ENCODE results near the gene ZNF304. TPM values are rescaled to one million over a fixed set of nuclear protein-coding genes. Genes with fewer than 3 reads are reported as not detected.

Gene ZNF304
- total and polyA plus RNA-seq, 2 donors = 7.9 to 10.7 TPM

- H3K27me3 ChIP-seq (ENCODE audit: control insufficient read depth in 2 of 2, insufficient read depth in 1 of 2, low read length in 1 of 2) = peaks cover 19 to 32% of the 10 kb centered on the region in 2 donors
- 2% methylated on average over 1 of the region's 1 CpG for WGBS
- peaks cover 11 to 12% of the 10 kb centered on the region in 2 donors for H3K36me3 ChIP-seq (ENCODE audit: control insufficient read depth in 2 of 2, insufficient read depth in 2 of 2, low read length in 1 of 2)
- H3K4me1 ChIP-seq (ENCODE audit: control insufficient read depth in 2 of 2, insufficient read depth in 2 of 2, low read length in 2 of 2) = peaks cover 18% of the 10 kb centered on the region in 2 donors
- peak overlapping the region; percentile 65 to 93 for H3K4me3 ChIP-seq (ENCODE audit: low read length in 2 of 2)
- no peak for DNase-seq (ENCODE audit: low read depth in 6 of 9, low spot score in 9 of 9)
- no peaks in the 10 kb centered on the region for H3K9me3 ChIP-seq (ENCODE audit: control insufficient read depth in 2 of 2, insufficient read depth in 1 of 2, low read length in 1 of 2)
- H3K27ac ChIP-seq (ENCODE audit: low read depth in 1 of 2, low read length in 1 of 2) = peak overlapping the region; percentile 83 to 93
These were observed 31.2 kb upstream of the ZNF304 start for GRCh38 chr19:57319869-57320179.

DNA sequence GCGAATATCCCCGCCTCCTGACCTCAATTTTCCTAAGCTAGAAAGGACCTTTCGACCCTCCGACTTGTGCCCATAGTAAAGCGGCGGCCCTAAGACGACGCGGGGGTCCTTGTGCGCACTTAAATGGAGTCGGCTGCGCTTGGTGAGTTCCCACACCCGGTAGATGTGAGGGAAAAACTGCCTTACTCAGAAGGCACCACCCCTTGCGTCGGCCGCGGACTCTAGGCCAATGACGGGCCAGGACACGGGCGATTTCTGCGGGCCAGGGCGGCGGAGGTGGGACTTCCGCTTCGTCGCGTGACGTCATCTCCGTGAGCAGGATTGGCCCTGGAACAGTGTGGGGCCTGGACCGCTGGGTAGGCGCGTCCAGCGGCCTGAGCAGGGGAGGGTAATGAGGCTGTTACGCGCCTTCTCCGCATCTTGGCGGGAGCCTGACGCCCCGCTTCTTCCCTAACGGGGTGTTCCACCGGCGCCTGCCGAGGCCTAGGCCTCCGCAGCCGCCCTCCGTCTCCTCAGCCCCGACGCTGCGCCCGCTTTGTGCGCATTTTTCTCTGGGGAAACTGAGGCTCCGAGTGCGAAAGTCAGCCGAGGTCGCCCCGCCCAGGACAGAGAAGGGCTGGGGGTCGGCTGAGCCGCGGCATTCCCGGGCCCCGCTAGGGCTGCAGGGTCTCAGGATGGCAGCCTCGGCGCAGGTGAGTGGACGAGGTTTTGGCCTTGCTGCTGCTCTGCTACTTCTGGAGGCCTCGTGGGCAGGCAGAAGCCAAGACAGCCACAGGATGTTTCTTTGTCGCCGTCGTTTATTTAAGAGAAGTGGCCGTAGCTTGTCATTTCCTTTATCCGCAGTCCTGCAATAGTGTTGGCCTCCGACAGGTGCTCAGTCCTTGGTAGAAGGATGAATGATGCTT is 30.6 kb upstream of the ZNF304 start, which contains the start of gene ZNF543:
Gene ZNF543, plus strand, starts transcription at position 293 of the 905 bp plus-strand sequence. Its CDS starts 382 bp downstream, at position 675.
- H3K4me3 ChIP-seq (ENCODE audit: low read length in 2 of 2) = peak within 1 kb of the TSS; percentile 65 to 93
- peaks cover 17% of the 10 kb centered on the region in 2 donors for H3K36me3 ChIP-seq (ENCODE audit: control insufficient read depth in 2 of 2, insufficient read depth in 2 of 2, low read length in 1 of 2)
- H3K4me1 ChIP-seq (ENCODE audit: control insufficient read depth in 2 of 2, insufficient read depth in 2 of 2, low read length in 2 of 2) = peaks cover 18% of the 10 kb centered on the region in 2 donors
- peak within 1 kb of the TSS; percentile 83 to 93 for H3K27ac ChIP-seq (ENCODE audit: low read depth in 1 of 2, low read length in 1 of 2)
- under 1% methylated on average over 71 of the region's 71 CpGs for WGBS
- no peaks in the 10 kb centered on the region for H3K9me3 ChIP-seq (ENCODE audit: control insufficient read depth in 2 of 2, insufficient read depth in 1 of 2, low read length in 1 of 2)
- H3K27me3 ChIP-seq (ENCODE audit: control insufficient read depth in 2 of 2, insufficient read depth in 1 of 2, low read length in 1 of 2) = peaks cover 19 to 32% of the 10 kb centered on the region in 2 donors
- DNase-seq (ENCODE audit: low read depth in 6 of 9, low spot score in 9 of 9) = peak; percentile 82 to 96 (median 91)

- Histone ChIP-seq H3K9me3 (ENCODE audit: control insufficient read depth in 2 of 2, insufficient read depth in 1 of 2, low read length in 1 of 2) (no peaks in the 10 kb centered on the region), H3K4me1 (ENCODE audit: control insufficient read depth in 2 of 2, insufficient read depth in 2 of 2, low read length in 2 of 2) (peaks cover 18% of the 10 kb centered on the region in 2 donors), H3K27ac (ENCODE audit: low read depth in 1 of 2, low read length in 1 of 2) (no peak overlapping the region), H3K27me3 (ENCODE audit: control insufficient read depth in 2 of 2, insufficient read depth in 1 of 2, low read length in 1 of 2) (peaks cover 18 to 26% of the 10 kb centered on the region in 2 donors), H3K4me3 (ENCODE audit: low read length in 2 of 2) (peak overlapping the region; percentile 65 to 93), H3K36me3 (ENCODE audit: control insufficient read depth in 2 of 2, insufficient read depth in 2 of 2, low read length in 1 of 2) (peaks cover 24% of the 10 kb centered on the region in 2 donors)
- WGBS = 61% methylated on average over 8 of the region's 8 CpGs
- peak in 1 of 9 donors; percentile 4 for DNase-seq (ENCODE audit: low read depth in 6 of 9, low spot score in 9 of 9)
These were observed 30.0 kb upstream of the ZNF304 start for GRCh38 chr19:57321116-57321515.

DNA sequence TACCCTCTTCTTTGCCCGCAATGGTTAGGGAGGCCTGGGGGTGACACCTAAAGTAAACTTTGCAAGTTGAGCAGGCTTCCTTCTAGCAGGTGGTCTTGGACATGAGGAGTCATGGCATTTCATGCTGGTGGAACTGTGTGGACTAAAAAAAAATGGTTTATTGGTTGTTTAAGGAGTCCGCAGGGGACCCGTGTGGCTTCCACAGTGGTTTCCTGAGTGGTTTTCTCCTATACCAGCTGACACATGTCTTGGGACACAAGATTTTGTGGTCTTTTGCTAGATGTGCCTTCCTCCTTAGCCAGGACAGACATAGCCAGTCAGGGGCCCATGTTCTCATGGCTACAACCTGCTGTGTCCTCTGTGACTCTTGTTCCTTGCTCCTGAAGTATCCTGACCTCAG is 29.3 kb upstream of the ZNF304 start:
- no peak overlapping the region for H3K4me3 ChIP-seq (ENCODE audit: low read length in 2 of 2)
- H3K9me3 ChIP-seq (ENCODE audit: control insufficient read depth in 2 of 2, insufficient read depth in 1 of 2, low read length in 1 of 2) = no peaks in the 10 kb centered on the region
- no peak overlapping the region for H3K27ac ChIP-seq (ENCODE audit: low read depth in 1 of 2, low read length in 1 of 2)
- H3K4me1 ChIP-seq (ENCODE audit: control insufficient read depth in 2 of 2, insufficient read depth in 2 of 2, low read length in 2 of 2) = peaks cover 18% of the 10 kb centered on the region in 2 donors
- peaks cover 30% of the 10 kb centered on the region in 2 donors for H3K36me3 ChIP-seq (ENCODE audit: control insufficient read depth in 2 of 2, insufficient read depth in 2 of 2, low read length in 1 of 2)
- H3K27me3 ChIP-seq (ENCODE audit: control insufficient read depth in 2 of 2, insufficient read depth in 1 of 2, low read length in 1 of 2) = peaks cover 14 to 20% of the 10 kb centered on the region in 2 donors
- WGBS = 37% methylated on average over 3 of the region's 3 CpGs
- no peak for DNase-seq (ENCODE audit: low read depth in 6 of 9, low spot score in 9 of 9)

GRCh38 chr19:57324992-57325391 is 26.1 kb upstream of the ZNF304 start:
- no peak overlapping the region for H3K4me3 ChIP-seq (ENCODE audit: low read length in 2 of 2)
- H3K9me3 ChIP-seq (ENCODE audit: control insufficient read depth in 2 of 2, insufficient read depth in 1 of 2, low read length in 1 of 2) = peaks cover 0 to 4% of the 10 kb centered on the region in 2 donors
- peaks cover 56% of the 10 kb centered on the region in 2 donors for H3K36me3 ChIP-seq (ENCODE audit: control insufficient read depth in 2 of 2, insufficient read depth in 2 of 2, low read length in 1 of 2)
- DNase-seq (ENCODE audit: low read depth in 6 of 9, low spot score in 9 of 9) = no peak
- peaks cover 14 to 15% of the 10 kb centered on the region in 2 donors for H3K4me1 ChIP-seq (ENCODE audit: control insufficient read depth in 2 of 2, insufficient read depth in 2 of 2, low read length in 2 of 2)
- H3K27ac ChIP-seq (ENCODE audit: low read depth in 1 of 2, low read length in 1 of 2) = no peak overlapping the region
- no peaks in the 10 kb centered on the region for H3K27me3 ChIP-seq (ENCODE audit: control insufficient read depth in 2 of 2, insufficient read depth in 1 of 2, low read length in 1 of 2)

- peaks cover 0 to 4% of the 10 kb centered on the region in 2 donors for H3K9me3 ChIP-seq (ENCODE audit: control insufficient read depth in 2 of 2, insufficient read depth in 1 of 2, low read length in 1 of 2)
- 98% methylated on average over 8 of the region's 8 CpGs for WGBS
These were observed 23.1 kb upstream of the ZNF304 start for GRCh38 chr19:57327993-57328392.

DNA sequence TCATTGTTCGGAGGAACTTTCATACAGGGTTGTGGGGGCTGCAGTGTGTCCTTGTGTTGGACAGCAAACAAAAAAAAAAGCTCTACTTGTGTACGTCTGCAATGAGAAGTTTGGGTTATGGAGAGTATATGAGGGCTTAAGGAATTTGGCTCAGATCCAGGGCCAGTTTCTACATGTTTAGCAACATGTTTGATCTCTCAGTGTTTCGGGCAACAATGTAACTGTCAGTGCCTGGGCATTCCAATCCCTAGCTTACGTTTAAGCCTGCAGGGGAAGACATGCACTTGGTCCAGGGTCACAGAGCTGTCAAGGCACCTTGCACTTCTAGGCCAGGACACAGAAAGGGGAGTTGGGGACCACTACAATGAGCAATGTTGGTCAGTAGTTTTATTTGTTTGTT is 16.9 kb upstream of the ZNF304 start:
- H3K9me3 ChIP-seq (ENCODE audit: control insufficient read depth in 2 of 2, insufficient read depth in 1 of 2, low read length in 1 of 2) = no peaks in the 10 kb centered on the region
- no peaks in the 10 kb centered on the region for H3K27me3 ChIP-seq (ENCODE audit: control insufficient read depth in 2 of 2, insufficient read depth in 1 of 2, low read length in 1 of 2)
- H3K27ac ChIP-seq (ENCODE audit: low read depth in 1 of 2, low read length in 1 of 2) = peak overlapping the region in 1 of 2 donors; percentile 18
- no peaks in the 10 kb centered on the region for H3K4me1 ChIP-seq (ENCODE audit: control insufficient read depth in 2 of 2, insufficient read depth in 2 of 2, low read length in 2 of 2)
- H3K36me3 ChIP-seq (ENCODE audit: control insufficient read depth in 2 of 2, insufficient read depth in 2 of 2, low read length in 1 of 2) = peaks cover 1 to 6% of the 10 kb centered on the region in 2 donors
- no peak overlapping the region for H3K4me3 ChIP-seq (ENCODE audit: low read length in 2 of 2)
- 93% methylated on average over 4 of the region's 4 CpGs for WGBS
- no peak for DNase-seq (ENCODE audit: low read depth in 6 of 9, low spot score in 9 of 9)

More at GRCh38 chr19:57327993-57328392, 23.1 kb upstream of the ZNF304 start:
- Histone ChIP-seq H3K27ac (ENCODE audit: low read depth in 1 of 2, low read length in 1 of 2) (no peak overlapping the region), H3K27me3 (ENCODE audit: control insufficient read depth in 2 of 2, insufficient read depth in 1 of 2, low read length in 1 of 2) (no peaks in the 10 kb centered on the region), H3K4me1 (ENCODE audit: control insufficient read depth in 2 of 2, insufficient read depth in 2 of 2, low read length in 2 of 2) (no peaks in the 10 kb centered on the region), H3K36me3 (ENCODE audit: control insufficient read depth in 2 of 2, insufficient read depth in 2 of 2, low read length in 1 of 2) (peaks cover 56% of the 10 kb centered on the region in 2 donors), H3K4me3 (ENCODE audit: low read length in 2 of 2) (no peak overlapping the region)
- DNase-seq (ENCODE audit: low read depth in 6 of 9, low spot score in 9 of 9) = no peak

GRCh38 chr19:57338877-57339276 is 12.2 kb upstream of the ZNF304 start:
- Histone ChIP-seq H3K9me3 (ENCODE audit: control insufficient read depth in 2 of 2, insufficient read depth in 1 of 2, low read length in 1 of 2) (no peaks in the 10 kb centered on the region), H3K36me3 (ENCODE audit: control insufficient read depth in 2 of 2, insufficient read depth in 2 of 2, low read length in 1 of 2) (no peaks in the 10 kb centered on the region), H3K27me3 (ENCODE audit: control insufficient read depth in 2 of 2, insufficient read depth in 1 of 2, low read length in 1 of 2) (no peaks in the 10 kb centered on the region), H3K4me1 (ENCODE audit: control insufficient read depth in 2 of 2, insufficient read depth in 2 of 2, low read length in 2 of 2) (no peaks in the 10 kb centered on the region), H3K27ac (ENCODE audit: low read depth in 1 of 2, low read length in 1 of 2) (no peak overlapping the region), H3K4me3 (ENCODE audit: low read length in 2 of 2) (no peak overlapping the region)
- WGBS = 90% methylated on average over 3 of the region's 3 CpGs
- no peak for DNase-seq (ENCODE audit: low read depth in 6 of 9, low spot score in 9 of 9)

- Histone ChIP-seq H3K36me3 (ENCODE audit: control insufficient read depth in 2 of 2, insufficient read depth in 2 of 2, low read length in 1 of 2) (no peaks in the 10 kb centered on the region), H3K9me3 (ENCODE audit: control insufficient read depth in 2 of 2, insufficient read depth in 1 of 2, low read length in 1 of 2) (no peaks in the 10 kb centered on the region), H3K4me1 (ENCODE audit: control insufficient read depth in 2 of 2, insufficient read depth in 2 of 2, low read length in 2 of 2) (no peaks in the 10 kb centered on the region), H3K27ac (ENCODE audit: low read depth in 1 of 2, low read length in 1 of 2) (no peak overlapping the region), H3K4me3 (ENCODE audit: low read length in 2 of 2) (no peak overlapping the region), H3K27me3 (ENCODE audit: control insufficient read depth in 2 of 2, insufficient read depth in 1 of 2, low read length in 1 of 2) (no peaks in the 10 kb centered on the region)
- DNase-seq (ENCODE audit: low read depth in 6 of 9, low spot score in 9 of 9) = no peak
- WGBS = 82% methylated on average over 6 of the region's 6 CpGs
These were observed 8.5 kb upstream of the ZNF304 start for GRCh38 chr19:57342582-57342981.
